T-helper 9 cell (primary cell): ENCODE results near the gene RIPK3.
"Not testable (repeated sequence)": the region's sequence is repeated elsewhere in the genome, so short reads cannot be mapped to it uniquely, and the experiment has no call there.

Experiments used
- DNase-seq: peaks from one replicate; pipeline ENCODE4 v3.0.0-alpha.2; 2020
- total RNA-seq, 2 donors: gene quantifications; one replicate each; lab custom pipeline; 2026; lab: John Stamatoyannopoulos, UW

The RIPK3 gene
- total RNA-seq: 10.1 to 32.9 reads per million in 2 donors

GRCh38 chr14:24339284-24340151, at the start of gene RIPK3:
Gene RIPK3 (minus strand): TSS chr14:24339991. CDS start chr14:24339826, 165 bp downstream.
- DNase-seq: peak; percentile 54

GRCh38 chr14:24389226-24389848, 49.5 kb upstream of the RIPK3 start:
- no peak for DNase-seq

- DNase-seq: no peak
Measured at GRCh38 chr14:24388474-24389179, 48.8 kb upstream of the RIPK3 start.

- not testable (repeated sequence) for DNase-seq
Measured at GRCh38 chr14:24387579-24387978, 47.8 kb upstream of the RIPK3 start.

GRCh38 chr14:24387009-24387345, 47.2 kb upstream of the RIPK3 start:
- DNase-seq: no peak

GRCh38 chr14:24385524-24385923, 45.7 kb upstream of the RIPK3 start:
- no peak for DNase-seq

- no peak for DNase-seq
Measured at GRCh38 chr14:24384169-24384568, 44.4 kb upstream of the RIPK3 start.

GRCh38 chr14:24382064-24382371, 42.2 kb upstream of the RIPK3 start:
- no peak for DNase-seq

- no peak for DNase-seq
Measured at GRCh38 chr14:24381363-24382063, 41.7 kb upstream of the RIPK3 start.

GRCh38 chr14:24379907-24380730, 40.3 kb upstream of the RIPK3 start:
- no peak for DNase-seq

- no peak for DNase-seq
Measured at GRCh38 chr14:24378981-24379906, 39.5 kb upstream of the RIPK3 start.

GRCh38 chr14:24378327-24378726, 38.5 kb upstream of the RIPK3 start:
- no peak for DNase-seq

- no peak for DNase-seq
Measured at GRCh38 chr14:24377657-24378056, 37.9 kb upstream of the RIPK3 start.

GRCh38 chr14:24377126-24377525, 37.3 kb upstream of the RIPK3 start:
- DNase-seq: no peak

- DNase-seq: no peak
Measured at GRCh38 chr14:24376448-24377070, 36.8 kb upstream of the RIPK3 start.

GRCh38 chr14:24372701-24373416, 33.1 kb upstream of the RIPK3 start:
- DNase-seq: no peak

GRCh38 chr14:24371605-24372004, 31.8 kb upstream of the RIPK3 start:
- not testable (repeated sequence) for DNase-seq

- DNase-seq: no peak
Measured at GRCh38 chr14:24370748-24371147, 31.0 kb upstream of the RIPK3 start.

GRCh38 chr14:24369907-24370687, 30.3 kb upstream of the RIPK3 start:
- DNase-seq: no peak
